Measurements from ENCODE around the gene PPIL1. TPM values are rescaled to one million over a fixed set of nuclear protein-coding genes. Genes with fewer than 3 reads are reported as not detected.
"Not testable (repeated sequence)": the region's sequence is repeated elsewhere in the genome, so short reads cannot be mapped to it uniquely, and the experiment has no call there.

The PPIL1 gene
- total and polyA plus RNA-seq, 2 of the 8 experiments (the other 6 are each of a cell fraction or from before 2014, with no cell fraction given): 83.7 to 86.5 TPM

DNA sequence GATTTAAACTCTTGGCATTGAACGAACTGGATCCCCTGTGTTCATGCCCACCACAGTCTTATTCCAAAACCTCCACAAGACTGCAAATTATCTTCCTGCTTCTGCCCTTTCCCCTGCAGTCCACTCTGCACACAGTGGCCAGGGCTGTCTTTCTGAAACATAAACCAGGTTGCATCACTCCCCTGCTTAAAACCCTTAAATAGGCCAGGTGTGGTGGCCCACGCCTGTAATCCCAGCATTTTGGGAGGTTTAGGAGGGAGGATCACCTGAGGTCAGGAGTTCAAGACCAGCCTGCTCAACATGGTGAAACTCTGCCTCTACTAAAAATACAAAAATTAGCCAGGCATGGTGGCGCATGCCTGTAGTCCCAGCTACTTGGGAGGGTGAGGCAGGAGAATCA is 61.6 kb downstream of the PPIL1 start:
- H2BK20ac ChIP-seq (ENCODE audit: low read length); H3K9me3 ChIP-seq (ENCODE audit: insufficient read depth in 2 of 2, low read depth in 1 of 2, low read length in 1 of 2); H2AFZ ChIP-seq (ENCODE audit: low read length); H2BK5ac ChIP-seq (ENCODE audit: low read depth, low read length); DNase-seq (ENCODE audit: low read depth in 1 of 2, low spot score in 2 of 2); H3K4me1 ChIP-seq (replicated peaks in 1 of 4; ENCODE audit: control insufficient read depth in 3 of 4, insufficient read depth in 4 of 4, low read length in 3 of 4); H4K8ac ChIP-seq (ENCODE audit: extremely low read depth, insufficient read depth, low read length); H3K27ac ChIP-seq (ENCODE audit: low read depth, low read length); H4K5ac ChIP-seq (ENCODE audit: insufficient read length, low read depth, low read length); H3K36me3 ChIP-seq (ENCODE audit: control insufficient read depth in 2 of 4, insufficient read depth in 4 of 4, low read length in 3 of 4); H3K4ac ChIP-seq (replicated peaks; ENCODE audit: insufficient read length, low read depth, low read length); H3K4me2 ChIP-seq (ENCODE audit: insufficient read depth in 1 of 2, low read depth in 2 of 2, low read length in 2 of 2); H2BK12ac ChIP-seq (ENCODE audit: low read depth, low read length); H3K23me2 ChIP-seq (ENCODE audit: low read depth, low read length); H3K14ac ChIP-seq (ENCODE audit: insufficient read length); FAIRE-seq; POLR2A ChIA-PET (ENCODE audit: partially characterized antibody); H3K27me3 ChIP-seq (replicated peaks in 1 of 4; ENCODE audit: control insufficient read depth in 3 of 4, extremely low read depth in 1 of 4, insufficient read depth in 3 of 4, low read length in 3 of 4); H2BK15ac ChIP-seq (ENCODE audit: low read length); H3K79me1 ChIP-seq (ENCODE audit: low read depth, low read length); H2AK5ac ChIP-seq (ENCODE audit: low read depth, low read length); H3K9ac ChIP-seq (replicated peaks in 1 of 4; ENCODE audit: extremely low read depth in 1 of 4, low read depth in 3 of 4, low read length in 3 of 4); H4K91ac ChIP-seq (replicated peaks; ENCODE audit: insufficient read length, low read length); H3K4me3 ChIP-seq (ENCODE audit: extremely low read depth in 1 of 4, insufficient read depth in 2 of 4, low read depth in 3 of 4, low read length in 4 of 4); H3K56ac ChIP-seq (replicated peaks; ENCODE audit: insufficient read length, low read depth, low read length); H3K23ac ChIP-seq (ENCODE audit: insufficient read length); H2BK120ac ChIP-seq (replicated peaks; ENCODE audit: low read depth, low read length); H3K79me2 ChIP-seq (ENCODE audit: control insufficient read depth in 1 of 2, insufficient read depth in 2 of 2, low read length in 2 of 2); H3K18ac ChIP-seq (ENCODE audit: extremely low read depth, low read length); H4K20me1 ChIP-seq (replicated peaks in 1 of 2; ENCODE audit: control insufficient read depth in 1 of 2, insufficient read depth in 2 of 2, low read length in 2 of 2): not testable (repeated sequence)
- CTCF ChIA-PET (ENCODE audit: partially characterized antibody): interaction anchor here (0.6 to 11.4 kb wide), 8 partner anchors 19 to 337 kb away, joined by 3 to 154 read pairs (median 8); partner anchors contain the start of gene PPIL1
- WGBS, 2 experiments (ENCODE audit: extremely low coverage in 1 of 2, insufficient coverage in 1 of 2, insufficient read length in 1 of 2, insufficient replicate concordance in 2 of 2, low coverage in 1 of 2, low lambda C conversion rate in 2 of 2, missing lambda C conversion rate in 1 of 2): 90% methylated on average over 3 of the region's 3 CpGs; no CpG with 5 or more reads in 1 of the 2 experiments
